Measurements from ENCODE around the gene MAMDC2. TPM values are rescaled to one million over a fixed set of nuclear protein-coding genes. Genes with fewer than 3 reads are reported as not detected.
A peak's percentile ranks its signal among the peaks of the same experiment; 100 is the strongest.

MAMDC2 gene
- total and polyA plus RNA-seq, 2 of the 4 experiments (the other 2 are of a cell fraction) = 5.0 to 5.2 TPM

DNA sequence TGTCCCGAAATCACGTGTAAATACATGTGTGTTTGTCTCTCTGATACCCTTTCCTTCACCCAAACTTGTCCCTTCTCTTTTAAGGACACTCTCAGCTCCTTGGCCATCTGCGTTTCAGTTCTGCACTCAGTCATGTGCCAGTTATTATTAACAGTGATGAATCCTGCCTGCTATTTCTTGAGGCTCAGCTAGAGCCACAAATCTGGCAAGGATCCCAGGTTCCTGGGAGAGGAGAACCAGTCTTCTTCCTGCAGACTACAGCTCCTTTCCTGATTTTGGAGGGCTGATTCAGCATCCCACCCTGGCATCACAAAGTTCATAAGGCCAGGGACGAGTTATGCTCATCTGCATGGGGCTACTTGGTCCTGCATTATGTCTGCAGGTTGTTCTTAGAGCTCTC, 5.6 kb downstream of the MAMDC2 start:
- in situ Hi-C loops (cut with MboI; ENCODE audit: low sequenced_read_pairs) = no loop called here
- Histone ChIP-seq H3K9me1 (ENCODE audit: insufficient read depth, low read length) (peaks cover 10% of the 10 kb centered on the region), H3K14ac (replicated peaks; ENCODE audit: low read depth, low read length) (no peak overlapping the region), H3K4me2 (ENCODE audit: low read depth, low read length) (no peak overlapping the region), H3K9ac (ENCODE audit: low read depth, low read length) (no peak overlapping the region), H3K56ac (ENCODE audit: extremely low read depth, insufficient read depth, low read length) (no peak overlapping the region), H3K9me3 (ENCODE audit: control insufficient read depth, insufficient read depth, low read length) (no peaks in the 10 kb centered on the region), H2AK9ac (replicated peaks; ENCODE audit: low read depth, low read length, poor library complexity) (no peak overlapping the region), H3K36me3 (ENCODE audit: control insufficient read depth, insufficient read depth, low read length) (no peaks in the 10 kb centered on the region), H3K23ac (ENCODE audit: low read depth, low read length) (peak overlapping the region; percentile 2; the same call in 1 of the 2 replicates), H2BK15ac (ENCODE audit: low read depth, low read length) (no peak overlapping the region; the same call in 2 of the 3 replicates), H4K8ac (ENCODE audit: low read depth in 2 of 2, low read length in 2 of 2) (no peak overlapping the region), H2BK5ac (ENCODE audit: low read depth, low read length, poor library complexity, severe bottlenecking) (no peak overlapping the region), H3K79me1 (ENCODE audit: low read depth in 1 of 2, low read length in 2 of 2) (peaks cover 0 to 3% of the 10 kb centered on the region in 2 experiments; a peak in 1 of 4 replicates), H3K4ac (ENCODE audit: low read depth, low read length) (no peak overlapping the region), H4K5ac (ENCODE audit: low read depth, low read length) (no peak overlapping the region), H3K18ac (ENCODE audit: low read depth, low read length) (no peak overlapping the region), H3K27ac (ENCODE audit: insufficient read depth, low read length) (no peak overlapping the region), H4K91ac (ENCODE audit: insufficient read depth, low read depth, low read length) (no peak overlapping the region), H3K4me1 (ENCODE audit: control insufficient read depth, insufficient read depth, low read length) (peaks cover 13% of the 10 kb centered on the region), H2AFZ (replicated peaks; ENCODE audit: low read length, poor library complexity) (peak overlapping the region; percentile 10), H2BK120ac (ENCODE audit: low read depth, low read length) (no peak overlapping the region), H3K4me3 (ENCODE audit: insufficient read depth, low read depth, low read length) (no peak overlapping the region), H4K20me1 (ENCODE audit: insufficient read depth, low read length) (no peaks in the 10 kb centered on the region), H2BK20ac (ENCODE audit: low read depth, low read length) (no peak overlapping the region), H2AK5ac (ENCODE audit: low read depth, low read length) (peak overlapping the region; percentile 21), H3K27me3 (ENCODE audit: control insufficient read depth, insufficient read depth, low read length) (no peaks in the 10 kb centered on the region)
- dilution Hi-C loops (cut with HindIII; ENCODE audit: low sequenced_read_pairs, unreplicated experiment) = no loop called here
- CTCF ChIA-PET = interaction anchor here (0.9 to 2.0 kb wide), 2 partner anchors 24 to 62 kb away, joined by 3 to 8 read pairs; no protein-coding TSS in a partner anchor
- DNase-seq (peak; percentile 79), ATAC-seq (ENCODE audit: low read depth) (peak; percentile 34)
- no TSS peak for BruUV-seq (replicated peaks)
- TF ChIP-seq NFE2L2 (IDR thresholded peaks at IDR 0.05; ENCODE audit: low read depth, low read length) (no peak), MAZ (IDR thresholded peaks at IDR 0.05; ENCODE audit: borderline replicate concordance, low read depth, low read length) (no peak), BHLHE40 (IDR thresholded peaks at IDR 0.05; ENCODE audit: low read depth, low read length) (peak; percentile 9; the same call in 1 of the 2 replicates), RFX5 (IDR thresholded peaks at IDR 0.05; ENCODE audit: low read depth, low read length) (no peak), CHD1 (IDR thresholded peaks at IDR 0.05; ENCODE audit: low read depth, low read length) (no peak), SMC3 (IDR thresholded peaks at IDR 0.05; ENCODE audit: low read depth, low read length) (no peak)
- POLR2A ChIA-PET (ENCODE audit: unreplicated experiment) = no interaction called here
- intact Hi-C loops (cut with micrococcal nuclease) = no loop called here
- no CpG with 5 or more reads among the region's 4 CpGs for WGBS, 2 experiments (ENCODE audit: extremely low coverage in 2 of 2, insufficient read length in 1 of 2)

Measured in IMR-90 (cell line).